MCF 10A (cell line): Measurements from ENCODE around the gene FOS. TPM values are rescaled to one million over a fixed set of nuclear protein-coding genes. Genes with fewer than 3 reads are reported as not detected.
A peak's percentile ranks its signal among the peaks of the same experiment; 100 is the strongest.

ENCODE experiments used
- BruUV-seq: library from RNA; stranded (reverse); fragments of 400-500 nt; replicated peaks from 2 replicates; lab custom pipeline; 2021; lab: Mats Ljungman, UMichigan
- CTCF ChIA-PET: fragments of 300-600 bp; sonication (Branson Sonifier 250); formaldehyde crosslinking; extraction: SDS; loops from one replicate; lab custom pipeline; 2021; ENCODE audit warnings: antibody characterized with exemption, inconsistent platforms; lab: Yijun Ruan, JAX
- POLR2A ChIA-PET: fragments of 300-600, 350-650 bp; sonication (Branson Sonifier 250); formaldehyde crosslinking; extraction: SDS; loops from one replicate; lab custom pipeline; 2020; ENCODE audit warnings: antibody characterized with exemption, inconsistent platforms; lab: Yijun Ruan, JAX
- DNase-seq: peaks from one replicate; pipeline ENCODE4 v3.0.0-alpha.2; 2018; ENCODE audit not compliant: unreplicated experiment
- H3K27ac Mint-ChIP-seq: one replicate; pipeline ENCODE4 v1.8.0; 2022; ENCODE audit warnings: mild to moderate bottlenecking, low read depth, mixed read lengths; ENCODE audit not compliant: unreplicated experiment
- H3K27me3 Mint-ChIP-seq: one replicate; pipeline ENCODE4 v1.8.0; 2022; ENCODE audit warnings: mixed read lengths; ENCODE audit not compliant: insufficient read depth, unreplicated experiment
- H3K36me3 Mint-ChIP-seq: one replicate; pipeline ENCODE4 v1.8.0; 2022; ENCODE audit warnings: mild to moderate bottlenecking, moderate library complexity, mixed read lengths; ENCODE audit not compliant: insufficient read depth, unreplicated experiment
- H3K4me1 Mint-ChIP-seq: one replicate; pipeline ENCODE4 v1.8.0; 2022; ENCODE audit warnings: mixed read lengths; ENCODE audit not compliant: insufficient read depth, unreplicated experiment
- H3K4me3 Mint-ChIP-seq: one replicate; pipeline ENCODE4 v1.8.0; 2022; ENCODE audit warnings: mild to moderate bottlenecking, moderate library complexity, mixed read lengths; ENCODE audit not compliant: unreplicated experiment
- H3K9me3 Mint-ChIP-seq: one replicate; pipeline ENCODE4 v1.8.0; 2022; ENCODE audit warnings: mixed read lengths; ENCODE audit not compliant: unreplicated experiment
- intact Hi-C: fragments of 100-400 bp; cut with micrococcal nuclease; formaldehyde crosslinking; loops from 2 replicates; pipeline ENCODE4 v1.14.1; 2022
- total RNA-seq: library from RNA; stranded (reverse); gene quantifications from 2 replicates; pipeline ENCODE4 v1.2.3, GENCODE V29; 2022
- TF ChIP-seq, protein P1 (sequence below): fragments of 200-600 bp; IDR thresholded peaks from one replicate; pipeline ENCODE4 v1.8.0; 2022; ENCODE audit warnings: antibody characterized with exemption, mild to moderate bottlenecking; ENCODE audit not compliant: unreplicated experiment

FOS gene
- total RNA-seq, 1 experiment from 2014 or later = 139 TPM

DNA sequence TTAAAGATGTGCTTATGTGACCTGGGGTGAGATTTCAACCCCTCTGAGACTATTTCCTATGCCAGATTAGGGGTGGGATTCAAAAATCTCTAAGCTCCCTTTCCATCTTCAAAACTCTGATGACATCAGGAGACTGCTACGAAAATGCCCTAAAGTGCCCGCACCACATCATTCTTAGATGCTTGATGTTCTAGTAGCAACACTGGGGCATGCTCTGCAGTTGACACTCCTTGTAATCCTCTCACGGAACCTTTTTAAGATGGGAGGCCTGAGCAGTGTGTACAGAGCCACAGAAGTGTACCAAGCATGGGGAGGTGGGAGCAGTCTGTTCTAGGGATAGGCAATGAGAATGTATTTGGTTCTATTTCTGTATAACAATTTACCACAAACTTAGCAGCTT lies 12.2 kb downstream of the FOS start:
- no peak overlapping the region for H3K4me3 Mint-ChIP-seq
- no peaks in the 10 kb centered on the region for H3K27me3 Mint-ChIP-seq
- TF ChIP-seq, protein P1, sequence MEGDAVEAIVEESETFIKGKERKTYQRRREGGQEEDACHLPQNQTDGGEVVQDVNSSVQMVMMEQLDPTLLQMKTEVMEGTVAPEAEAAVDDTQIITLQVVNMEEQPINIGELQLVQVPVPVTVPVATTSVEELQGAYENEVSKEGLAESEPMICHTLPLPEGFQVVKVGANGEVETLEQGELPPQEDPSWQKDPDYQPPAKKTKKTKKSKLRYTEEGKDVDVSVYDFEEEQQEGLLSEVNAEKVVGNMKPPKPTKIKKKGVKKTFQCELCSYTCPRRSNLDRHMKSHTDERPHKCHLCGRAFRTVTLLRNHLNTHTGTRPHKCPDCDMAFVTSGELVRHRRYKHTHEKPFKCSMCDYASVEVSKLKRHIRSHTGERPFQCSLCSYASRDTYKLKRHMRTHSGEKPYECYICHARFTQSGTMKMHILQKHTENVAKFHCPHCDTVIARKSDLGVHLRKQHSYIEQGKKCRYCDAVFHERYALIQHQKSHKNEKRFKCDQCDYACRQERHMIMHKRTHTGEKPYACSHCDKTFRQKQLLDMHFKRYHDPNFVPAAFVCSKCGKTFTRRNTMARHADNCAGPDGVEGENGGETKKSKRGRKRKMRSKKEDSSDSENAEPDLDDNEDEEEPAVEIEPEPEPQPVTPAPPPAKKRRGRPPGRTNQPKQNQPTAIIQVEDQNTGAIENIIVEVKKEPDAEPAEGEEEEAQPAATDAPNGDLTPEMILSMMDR = no peak
- CTCF ChIA-PET = no interaction called here
- peaks cover 10% of the 10 kb centered on the region for H3K36me3 Mint-ChIP-seq
- peaks cover 1% of the 10 kb centered on the region for H3K4me1 Mint-ChIP-seq
- POLR2A ChIA-PET = interaction anchor here (0.6 to 6.2 kb wide), 7 partner anchors 8 to 227 kb away, joined by 3 to 43 read pairs (median 5); partner anchors contain the start of genes ACYP1, FOS and NEK9
- no peak overlapping the region for H3K27ac Mint-ChIP-seq
- intact Hi-C loops = no loop called here
- BruUV-seq = no TSS peak
- no peak for DNase-seq
- no peaks in the 10 kb centered on the region for H3K9me3 Mint-ChIP-seq

DNA sequence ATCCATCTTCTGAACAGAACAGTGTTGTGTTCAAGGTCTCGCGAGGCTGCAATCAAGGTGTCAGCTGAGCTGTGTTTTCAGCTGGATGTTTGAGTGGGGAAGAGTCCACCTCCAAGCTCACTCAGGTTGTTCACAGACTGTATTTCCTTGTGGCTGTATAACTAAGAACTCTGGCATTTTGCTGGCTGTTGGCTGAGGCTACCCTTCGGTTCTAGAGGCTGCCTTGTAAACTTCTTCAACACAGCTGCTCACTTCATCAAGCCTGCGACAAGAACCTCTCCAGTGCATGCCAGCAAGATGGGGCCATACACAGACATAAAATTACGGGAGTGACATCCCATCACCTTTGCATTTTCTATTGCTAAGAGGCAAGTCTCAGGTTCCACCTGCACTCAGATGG lies 12.7 kb downstream of the FOS start:
- intact Hi-C loops = no loop called here
- no peak overlapping the region for H3K27ac Mint-ChIP-seq
- H3K4me3 Mint-ChIP-seq = no peak overlapping the region
- H3K27me3 Mint-ChIP-seq = no peaks in the 10 kb centered on the region
- TF ChIP-seq, protein P1 = no peak
- CTCF ChIA-PET = no interaction called here
- no peak for DNase-seq
- H3K9me3 Mint-ChIP-seq = no peaks in the 10 kb centered on the region
- no TSS peak for BruUV-seq
- H3K36me3 Mint-ChIP-seq = peaks cover 7% of the 10 kb centered on the region
- POLR2A ChIA-PET = interaction anchor here (0.7 to 6.2 kb wide), 4 partner anchors 8 to 33 kb away, joined by 3 to 43 read pairs (median 8); partner anchors contain the start of gene FOS
- peaks cover 6% of the 10 kb centered on the region for H3K4me1 Mint-ChIP-seq

DNA sequence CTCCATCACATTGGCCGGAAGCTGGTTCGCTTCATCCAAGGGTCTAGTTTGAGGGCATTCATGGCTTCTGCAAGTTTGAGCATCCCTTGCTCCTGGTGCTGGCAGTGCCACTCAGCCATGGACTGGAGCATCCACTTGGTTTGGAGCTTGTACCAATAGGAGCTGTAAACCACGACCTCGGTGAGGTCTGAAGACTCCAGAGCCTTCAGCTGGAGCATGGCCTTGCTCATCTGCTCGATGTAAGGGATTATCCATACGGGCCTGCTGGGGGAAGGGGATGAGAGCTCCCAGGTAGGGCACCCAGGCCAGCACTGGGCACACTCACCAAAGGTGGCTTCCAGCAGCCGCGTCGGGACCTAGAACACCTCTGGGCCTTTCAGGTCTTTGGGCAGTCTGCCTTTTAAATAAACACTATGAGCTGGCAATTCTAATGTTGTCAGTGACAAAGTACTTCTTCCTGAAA lies 13.5 kb downstream of the FOS start:
- BruUV-seq = no TSS peak
- Mint-ChIP-seq H3K27me3 (no peaks in the 10 kb centered on the region), H3K9me3 (no peaks in the 10 kb centered on the region), H3K27ac (no peak overlapping the region), H3K36me3 (peaks cover 4% of the 10 kb centered on the region), H3K4me1 (peaks cover 13% of the 10 kb centered on the region), H3K4me3 (no peak overlapping the region)
- CTCF ChIA-PET = interaction anchor here (0.6 to 1.1 kb wide), 3 partner anchors 8 to 158 kb away, joined by 3 read pairs; no protein-coding TSS in a partner anchor
- POLR2A ChIA-PET = interaction anchor here (2.2 to 6.2 kb wide), 2 partner anchors 9 to 14 kb away, joined by 9 to 43 read pairs; partner anchors contain the start of gene FOS
- intact Hi-C loops = no loop called here
- TF ChIP-seq, protein P1 = no peak
- DNase-seq = no peak

GRCh38 chr14:75292886-75293285 lies 14.3 kb downstream of the FOS start:
- Mint-ChIP-seq H3K9me3 (no peaks in the 10 kb centered on the region), H3K4me1 (peaks cover 13% of the 10 kb centered on the region), H3K27me3 (no peaks in the 10 kb centered on the region), H3K27ac (peak overlapping the region; percentile 71), H3K36me3 (peaks cover 4% of the 10 kb centered on the region), H3K4me3 (no peak overlapping the region)
- POLR2A ChIA-PET = interaction anchor here (2.2 to 13.6 kb wide), 5 partner anchors 9 to 166 kb away, joined by 9 to 274 read pairs (median 187); partner anchors contain the start of genes FOS and NEK9
- TF ChIP-seq, protein P1 = no peak
- CTCF ChIA-PET = interaction anchor here (0.6 to 3.0 kb wide), 3 partner anchors 9 to 413 kb away, joined by 3 to 26 read pairs (median 4); no protein-coding TSS in a partner anchor
- no peak for DNase-seq
- intact Hi-C loops = no loop called here
- BruUV-seq = no TSS peak
